Cardiac muscle cell (in vitro differentiated cells and primary cell): ENCODE data around the gene TMEM239. TPM values are rescaled to one million over a fixed set of nuclear protein-coding genes. Genes with fewer than 3 reads are reported as not detected.

Experiments used
- DNase-seq, 2 donors: peaks; one replicate each; pipeline versions ENCODE4 v3.0.0 to v3.0.0-alpha.2; 2010 to 2017; ENCODE audit warnings: low read depth in 1 of 2, low spot score in 1 of 2
- H3K27ac ChIP-seq: fragments of 200-600 bp; sonication (generic); 2 replicates; pipeline ENCODE4 v1.5.1; 2016
- H3K27me3 ChIP-seq: fragments of 200-600 bp; sonication (generic); 2 replicates; pipeline ENCODE4 v1.6.0; 2016; ENCODE audit warnings: control low read depth
- H3K36me3 ChIP-seq: fragments of 200-600 bp; sonication (generic); 2 replicates; pipeline ENCODE4 v1.5.1; 2016; ENCODE audit warnings: control low read depth
- H3K4me1 ChIP-seq: fragments of 200-600 bp; sonication (generic); 2 replicates; pipeline ENCODE4 v1.8.1; 2017; ENCODE audit warnings: low read depth, mild to moderate bottlenecking, mixed run types
- H3K4me3 ChIP-seq: fragments of 200-600 bp; sonication (generic); 2 replicates; pipeline ENCODE4 v1.5.1; 2016; ENCODE audit warnings: mild to moderate bottlenecking
- H3K9me3 ChIP-seq: fragments of 200-600 bp; sonication (generic); 2 replicates; pipeline ENCODE4 v1.5.1; 2017; ENCODE audit warnings: low read depth, mild to moderate bottlenecking, control low read depth
- polyA plus RNA-seq: library from polyadenylated mRNA; unstranded; fragments of >200 nt; fragmentation: Nextera tagmentation; extraction: Ambion mirVana; gene quantifications from 2 replicates; pipeline ENCODE4 v1.2.1, GENCODE V29; 2016
- total RNA-seq: library from RNA; depleted of rRNA; stranded (reverse); fragments of >200 nt; gene quantifications from 2 replicates; pipeline ENCODE4 v1.2.3, GENCODE V29; 2016
- TF ChIP-seq, protein P1 (sequence below): IDR thresholded peaks from 2 replicates; pipeline ENCODE4 v1.5.1; 2012; ENCODE audit warnings: low read depth, mild to moderate bottlenecking, low read length

Gene TMEM239
- total and polyA plus RNA-seq, 2 experiments from 2014 or later, result 0.04 TPM; not detected in 1

DNA sequence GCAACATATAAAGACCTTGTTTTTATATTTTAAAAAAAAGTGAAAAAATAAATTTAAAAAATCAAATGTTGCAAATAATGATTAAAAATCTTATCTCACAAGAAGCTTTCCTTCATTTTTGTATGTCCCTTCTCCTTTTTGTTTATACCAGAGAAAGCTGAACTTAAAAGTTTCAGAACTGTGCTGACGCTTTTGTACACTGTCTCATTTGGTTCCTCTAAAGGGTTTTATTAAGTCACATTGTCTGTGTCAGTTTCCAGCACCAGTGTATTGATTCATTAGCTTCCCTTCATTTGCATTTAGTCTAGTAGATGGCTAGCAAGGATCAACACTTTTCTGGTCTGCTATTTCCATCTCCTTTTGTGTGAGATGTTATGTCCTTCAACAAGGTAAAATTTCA is 17.6 kb downstream of the TMEM239 start:
- Histone ChIP-seq H3K9me3 (no peaks in the 10 kb centered on the region), H3K4me3 (no peak overlapping the region), H3K27me3 (peaks cover 8% of the 10 kb centered on the region), H3K27ac (no peak overlapping the region), H3K36me3 (peaks cover 2% of the 10 kb centered on the region), H3K4me1 (no peaks in the 10 kb centered on the region)
- TF ChIP-seq, protein P1, sequence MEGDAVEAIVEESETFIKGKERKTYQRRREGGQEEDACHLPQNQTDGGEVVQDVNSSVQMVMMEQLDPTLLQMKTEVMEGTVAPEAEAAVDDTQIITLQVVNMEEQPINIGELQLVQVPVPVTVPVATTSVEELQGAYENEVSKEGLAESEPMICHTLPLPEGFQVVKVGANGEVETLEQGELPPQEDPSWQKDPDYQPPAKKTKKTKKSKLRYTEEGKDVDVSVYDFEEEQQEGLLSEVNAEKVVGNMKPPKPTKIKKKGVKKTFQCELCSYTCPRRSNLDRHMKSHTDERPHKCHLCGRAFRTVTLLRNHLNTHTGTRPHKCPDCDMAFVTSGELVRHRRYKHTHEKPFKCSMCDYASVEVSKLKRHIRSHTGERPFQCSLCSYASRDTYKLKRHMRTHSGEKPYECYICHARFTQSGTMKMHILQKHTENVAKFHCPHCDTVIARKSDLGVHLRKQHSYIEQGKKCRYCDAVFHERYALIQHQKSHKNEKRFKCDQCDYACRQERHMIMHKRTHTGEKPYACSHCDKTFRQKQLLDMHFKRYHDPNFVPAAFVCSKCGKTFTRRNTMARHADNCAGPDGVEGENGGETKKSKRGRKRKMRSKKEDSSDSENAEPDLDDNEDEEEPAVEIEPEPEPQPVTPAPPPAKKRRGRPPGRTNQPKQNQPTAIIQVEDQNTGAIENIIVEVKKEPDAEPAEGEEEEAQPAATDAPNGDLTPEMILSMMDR, result no peak
- no peak for DNase-seq

DNA sequence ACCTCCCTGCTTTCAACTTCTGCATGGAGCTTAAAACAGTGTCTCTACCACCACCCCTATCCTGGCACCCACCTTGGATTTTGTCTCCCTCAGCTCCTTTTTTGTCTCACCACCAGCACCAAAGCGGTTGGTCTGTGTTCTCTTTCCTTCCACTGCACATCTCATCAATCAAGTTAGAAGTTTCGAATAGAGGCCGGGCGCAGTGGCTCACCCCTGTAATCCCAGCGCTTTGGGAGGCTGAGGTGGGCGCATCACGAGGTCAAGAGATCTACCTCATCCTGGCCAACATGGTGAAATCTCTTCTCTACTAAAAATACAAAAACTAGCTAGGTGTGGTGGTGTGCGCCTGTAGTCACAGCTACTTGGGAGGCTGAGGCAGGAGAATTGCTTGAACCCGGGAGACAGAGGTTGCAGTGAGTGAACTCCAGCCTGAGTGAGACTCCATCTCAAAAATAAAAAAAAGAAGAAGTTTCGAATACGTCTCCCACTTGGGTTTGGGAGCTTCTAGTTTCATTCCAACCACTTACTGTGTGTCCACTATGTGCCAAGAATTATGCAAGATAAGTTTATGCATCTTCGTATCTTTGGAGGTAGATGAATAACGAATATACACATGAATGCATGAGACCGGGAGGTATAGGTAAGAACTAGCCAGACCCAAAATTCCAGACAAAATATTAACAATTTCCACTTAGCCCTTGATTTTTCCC is 18.4 kb downstream of the TMEM239 start:
- H3K9me3 ChIP-seq, result no peaks in the 10 kb centered on the region
- no peak overlapping the region for H3K27ac ChIP-seq
- peaks cover 2% of the 10 kb centered on the region for H3K36me3 ChIP-seq
- no peak for DNase-seq
- H3K4me1 ChIP-seq, result no peaks in the 10 kb centered on the region
- H3K4me3 ChIP-seq, result no peak overlapping the region
- TF ChIP-seq, protein P1, result no peak
- H3K27me3 ChIP-seq, result peaks cover under 1% of the 10 kb centered on the region

DNA sequence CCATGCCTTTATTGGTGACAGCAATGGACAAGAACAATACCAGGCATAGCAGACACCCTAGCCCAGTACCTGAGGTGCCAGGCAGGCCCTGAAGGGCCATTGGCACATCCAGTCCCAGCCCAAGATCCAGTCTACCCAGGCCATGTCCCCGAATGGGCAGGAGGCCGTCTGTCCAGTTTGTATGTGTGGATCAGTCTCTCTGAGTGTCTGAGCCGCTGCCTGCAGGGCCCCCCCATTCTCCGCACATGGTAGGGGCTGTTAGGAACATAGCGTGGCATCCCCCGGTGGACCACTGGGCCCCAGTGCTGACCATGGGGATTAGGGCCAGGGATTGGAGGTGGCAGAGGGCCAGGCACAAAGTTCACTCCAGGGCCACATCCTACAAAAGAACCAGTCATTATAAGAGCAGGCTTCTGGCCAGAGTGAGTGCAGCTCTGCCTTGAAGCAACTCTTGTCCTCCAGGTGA is 19.2 kb downstream of the TMEM239 start:
- no peak overlapping the region for H3K4me3 ChIP-seq
- no peak overlapping the region for H3K27ac ChIP-seq

DNA sequence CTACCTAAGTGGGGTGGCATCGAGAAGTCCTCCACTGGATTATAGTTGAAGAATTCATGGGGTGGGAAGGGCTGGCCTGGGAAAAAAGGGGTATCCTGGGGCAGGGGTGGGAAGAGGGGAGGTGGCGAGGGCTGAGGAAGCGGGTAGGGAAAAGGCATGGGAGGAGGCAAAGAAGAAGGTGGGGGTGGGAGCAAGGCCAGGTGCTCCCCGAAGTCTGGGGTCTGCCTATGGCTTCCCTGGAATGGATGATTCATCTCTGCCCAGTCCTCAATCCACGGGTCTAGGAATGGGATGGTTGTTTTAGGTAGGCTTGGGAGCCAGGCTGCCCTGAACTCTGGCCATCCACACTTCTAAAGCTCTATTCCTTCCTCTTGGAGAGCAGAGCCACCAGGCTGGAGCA is 19.9 kb downstream of the TMEM239 start:
- Histone ChIP-seq H3K27ac (no peak overlapping the region), H3K4me3 (no peak overlapping the region), H3K9me3 (no peaks in the 10 kb centered on the region), H3K27me3 (no peaks in the 10 kb centered on the region), H3K4me1 (no peaks in the 10 kb centered on the region), H3K36me3 (peaks cover 2% of the 10 kb centered on the region)
- TF ChIP-seq, protein P1, result no peak
- DNase-seq, result no peak

More for the DNA sequence above, 19.2 kb downstream of the TMEM239 start:
- TF ChIP-seq, protein P1, result no peak
- DNase-seq, result no peak
- Histone ChIP-seq H3K9me3 (no peaks in the 10 kb centered on the region), H3K27me3 (no peaks in the 10 kb centered on the region), H3K36me3 (peaks cover 2% of the 10 kb centered on the region), H3K4me1 (no peaks in the 10 kb centered on the region)

DNA sequence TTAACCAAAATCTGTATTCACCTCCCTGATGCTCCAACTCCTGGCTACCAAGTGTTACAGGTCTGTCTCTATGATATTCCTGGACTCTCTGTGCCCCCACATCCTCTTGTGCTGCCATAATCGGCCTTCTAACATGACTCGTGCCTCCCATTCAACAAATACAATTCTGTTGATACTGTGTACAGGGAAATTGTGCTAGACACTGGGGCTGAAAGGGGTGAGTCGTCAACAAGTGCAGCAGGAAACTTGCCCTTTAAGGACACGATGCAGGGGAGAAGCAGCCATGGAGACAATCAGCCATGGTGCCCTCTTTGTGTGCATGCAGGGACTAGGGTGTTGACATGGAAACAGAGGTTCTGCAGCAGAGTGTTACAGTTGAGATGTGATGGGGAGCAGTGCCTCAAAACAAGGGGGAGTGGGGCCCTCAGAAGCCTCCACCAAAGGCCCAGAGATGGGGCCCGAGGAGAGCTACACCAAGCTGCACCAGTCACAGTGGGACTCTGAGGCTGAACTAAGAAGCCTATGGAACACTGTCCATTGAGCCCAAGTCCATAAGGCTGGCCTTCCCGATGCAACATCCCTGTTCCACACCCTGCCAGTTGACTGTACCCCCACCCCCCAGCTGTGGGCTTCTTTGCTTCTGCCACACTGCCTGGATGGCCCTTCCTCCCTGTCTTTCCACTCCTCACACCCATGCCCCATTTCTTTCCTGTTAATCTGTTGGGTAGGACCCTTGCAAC is 21.2 kb downstream of the TMEM239 start:
- TF ChIP-seq, protein P1, result no peak
- H3K27ac ChIP-seq, result no peak overlapping the region
- DNase-seq, result no peak
- H3K4me3 ChIP-seq, result no peak overlapping the region
- H3K27me3 ChIP-seq, result no peaks in the 10 kb centered on the region
- peaks cover 5% of the 10 kb centered on the region for H3K4me1 ChIP-seq
- no peaks in the 10 kb centered on the region for H3K9me3 ChIP-seq
- peaks cover 2% of the 10 kb centered on the region for H3K36me3 ChIP-seq
